ENCODE results near the gene XPA. TPM values are rescaled to one million over a fixed set of nuclear protein-coding genes. Genes with fewer than 3 reads are reported as not detected.

The XPA gene
- total and polyA plus RNA-seq, 8 donors, result 4.9 to 12.6 (median 7.0) TPM

DNA sequence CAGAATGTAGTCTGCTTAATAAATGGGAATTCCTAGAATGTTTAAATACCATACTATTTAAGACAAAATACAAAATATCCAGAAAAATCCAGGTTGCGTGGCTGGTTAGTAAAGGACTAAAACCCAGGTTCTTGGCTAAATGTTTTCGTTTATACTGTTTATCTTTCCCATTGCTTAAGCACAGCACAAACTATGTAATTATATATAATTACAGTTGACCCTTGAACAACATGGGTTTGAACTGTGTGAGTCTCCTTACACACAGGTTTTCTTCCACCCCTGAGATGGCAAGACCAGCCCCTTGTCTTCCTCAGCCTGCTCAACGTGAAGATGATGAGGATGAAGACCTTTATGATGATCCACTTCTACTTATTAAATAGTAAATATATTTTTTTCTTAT is 24.7 kb downstream of the XPA start:
- Histone ChIP-seq H3K9me3 (no peaks in the 10 kb centered on the region), H3K4me3 (no peak overlapping the region), H3K27ac (no peak overlapping the region), H3K27me3 (no peaks in the 10 kb centered on the region), H3K4me1 (no peaks in the 10 kb centered on the region), H3K36me3 (peaks cover 0 to 87% (median 21%) of the 10 kb centered on the region in 3 donors)
- DNase-seq (no peak), ATAC-seq (no peak), FAIRE-seq (no peak)
- WGBS, 2 donors, result 91 to 94% methylated on average over 3 of the region's 3 CpGs
- intact Hi-C loops (cut with DNase I), result no loop called here
- TF ChIP-seq, protein P1, sequence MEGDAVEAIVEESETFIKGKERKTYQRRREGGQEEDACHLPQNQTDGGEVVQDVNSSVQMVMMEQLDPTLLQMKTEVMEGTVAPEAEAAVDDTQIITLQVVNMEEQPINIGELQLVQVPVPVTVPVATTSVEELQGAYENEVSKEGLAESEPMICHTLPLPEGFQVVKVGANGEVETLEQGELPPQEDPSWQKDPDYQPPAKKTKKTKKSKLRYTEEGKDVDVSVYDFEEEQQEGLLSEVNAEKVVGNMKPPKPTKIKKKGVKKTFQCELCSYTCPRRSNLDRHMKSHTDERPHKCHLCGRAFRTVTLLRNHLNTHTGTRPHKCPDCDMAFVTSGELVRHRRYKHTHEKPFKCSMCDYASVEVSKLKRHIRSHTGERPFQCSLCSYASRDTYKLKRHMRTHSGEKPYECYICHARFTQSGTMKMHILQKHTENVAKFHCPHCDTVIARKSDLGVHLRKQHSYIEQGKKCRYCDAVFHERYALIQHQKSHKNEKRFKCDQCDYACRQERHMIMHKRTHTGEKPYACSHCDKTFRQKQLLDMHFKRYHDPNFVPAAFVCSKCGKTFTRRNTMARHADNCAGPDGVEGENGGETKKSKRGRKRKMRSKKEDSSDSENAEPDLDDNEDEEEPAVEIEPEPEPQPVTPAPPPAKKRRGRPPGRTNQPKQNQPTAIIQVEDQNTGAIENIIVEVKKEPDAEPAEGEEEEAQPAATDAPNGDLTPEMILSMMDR (IDR thresholded peaks at IDR 0.05), result no peak

DNA sequence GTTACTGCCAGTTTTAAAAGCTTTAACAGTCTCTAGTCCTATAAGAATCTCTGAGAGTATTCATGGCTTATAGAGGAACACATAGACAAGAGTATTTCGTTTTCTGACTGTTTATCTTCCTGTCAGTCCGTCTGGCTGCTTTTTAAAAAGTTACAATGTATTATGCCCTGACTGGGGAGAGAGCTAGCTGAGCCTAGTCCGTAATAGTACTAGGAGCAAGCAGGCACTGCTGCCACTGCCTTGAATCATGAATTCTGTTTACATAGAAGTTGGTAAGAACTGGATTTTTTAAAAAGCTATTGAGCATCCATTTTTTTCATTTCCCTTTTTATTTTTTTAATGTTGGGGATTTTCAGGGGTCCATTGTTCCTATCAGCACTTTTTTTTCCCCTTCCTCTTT is 26.6 kb downstream of the XPA start:
- intact Hi-C loops (cut with DNase I), result no loop called here
- WGBS, 2 donors, result 78 to 82% methylated on average over 3 of the region's 3 CpGs
- Histone ChIP-seq H3K36me3 (peaks cover 0 to 89% (median 28%) of the 10 kb centered on the region in 3 donors), H3K27me3 (no peaks in the 10 kb centered on the region), H3K27ac (no peak overlapping the region), H3K4me1 (no peaks in the 10 kb centered on the region), H3K9me3 (no peaks in the 10 kb centered on the region), H3K4me3 (no peak overlapping the region)
- DNase-seq, result no peak
- no peak for FAIRE-seq
- no peak for ATAC-seq
- TF ChIP-seq, protein P1 (IDR thresholded peaks at IDR 0.05), result no peak

DNA sequence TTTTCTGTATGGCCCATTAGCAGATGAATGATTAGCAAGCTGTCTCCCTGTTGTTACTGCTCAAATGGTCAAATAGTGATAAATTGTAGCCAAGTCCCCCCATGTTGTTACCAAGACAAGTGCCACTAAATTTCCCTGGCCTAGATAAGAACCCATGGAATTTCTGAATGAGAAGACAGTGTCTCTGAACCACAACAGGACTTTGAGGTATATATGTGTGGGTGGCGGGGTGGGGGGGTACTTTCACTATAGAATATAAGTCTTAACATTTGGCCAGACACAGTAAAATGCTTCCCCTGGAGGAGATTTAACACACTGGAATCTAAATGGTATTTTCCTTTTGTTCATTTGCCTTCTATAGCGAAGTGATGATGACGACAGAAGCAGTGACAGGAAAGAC is 28.7 kb downstream of the XPA start:
- intact Hi-C loops (cut with DNase I), result no loop called here
- H3K36me3 ChIP-seq, result peaks cover 0 to 88% (median 34%) of the 10 kb centered on the region in 3 donors

DNA sequence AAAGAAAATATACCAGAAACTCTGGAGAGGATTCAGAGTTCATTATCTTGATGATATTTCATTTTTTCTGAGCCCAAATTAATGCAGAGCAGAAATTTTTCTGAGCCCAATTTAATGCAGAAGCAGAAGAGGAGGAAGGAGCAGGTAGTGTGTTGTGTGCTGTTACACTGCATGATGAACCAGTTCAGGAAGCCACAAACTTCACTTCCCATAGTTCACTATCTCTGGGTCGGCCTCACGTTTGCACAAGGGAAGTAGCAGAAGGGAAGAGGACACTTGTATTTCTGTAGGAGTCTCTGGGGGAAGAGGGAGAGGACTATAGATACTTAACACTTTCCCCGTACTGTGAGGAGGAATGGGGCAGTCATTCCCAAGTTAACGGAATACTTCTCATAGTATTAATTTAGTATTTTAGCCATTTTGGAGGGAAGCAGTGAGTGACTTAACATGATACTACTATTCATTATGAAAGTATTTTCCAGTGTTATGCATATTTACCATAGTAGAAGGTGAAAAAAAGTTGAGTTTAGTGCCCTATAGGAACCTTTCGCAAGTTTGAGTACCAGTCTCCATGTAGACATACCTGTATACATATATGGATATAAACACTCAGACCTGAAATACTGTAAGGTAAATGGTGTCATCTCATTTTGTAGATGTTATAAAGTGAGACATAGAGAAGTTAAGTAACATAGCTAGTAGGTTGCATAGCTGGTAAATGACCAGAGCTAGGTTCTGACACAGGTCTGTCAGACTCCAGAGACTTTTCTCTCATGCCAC is 30.0 kb downstream of the XPA start:
- Histone ChIP-seq H3K36me3 (peaks cover 0 to 88% (median 42%) of the 10 kb centered on the region in 3 donors), H3K4me3 (no peak overlapping the region), H3K9me3 (no peaks in the 10 kb centered on the region), H3K4me1 (no peaks in the 10 kb centered on the region), H3K27me3 (no peaks in the 10 kb centered on the region), H3K27ac (no peak overlapping the region)
- intact Hi-C loops (cut with DNase I), result no loop called here
- WGBS, 2 donors, result 78 to 83% methylated on average over 5 of the region's 5 CpGs
- no peak for FAIRE-seq
- peak in 1 of 4 donors; percentile 35 for ATAC-seq
- no peak for DNase-seq
- TF ChIP-seq, protein P1 (IDR thresholded peaks at IDR 0.05), result no peak

More for the DNA sequence above, 28.7 kb downstream of the XPA start:
- FAIRE-seq, result no peak
- Histone ChIP-seq H3K9me3 (no peaks in the 10 kb centered on the region), H3K27ac (no peak overlapping the region), H3K4me3 (no peak overlapping the region), H3K4me1 (no peaks in the 10 kb centered on the region), H3K27me3 (no peaks in the 10 kb centered on the region)
- TF ChIP-seq, protein P1 (IDR thresholded peaks at IDR 0.05), result no peak
- ATAC-seq, result no peak
- no peak for DNase-seq
- 96 to 97% methylated on average over 3 of the region's 3 CpGs for WGBS, 2 donors

DNA sequence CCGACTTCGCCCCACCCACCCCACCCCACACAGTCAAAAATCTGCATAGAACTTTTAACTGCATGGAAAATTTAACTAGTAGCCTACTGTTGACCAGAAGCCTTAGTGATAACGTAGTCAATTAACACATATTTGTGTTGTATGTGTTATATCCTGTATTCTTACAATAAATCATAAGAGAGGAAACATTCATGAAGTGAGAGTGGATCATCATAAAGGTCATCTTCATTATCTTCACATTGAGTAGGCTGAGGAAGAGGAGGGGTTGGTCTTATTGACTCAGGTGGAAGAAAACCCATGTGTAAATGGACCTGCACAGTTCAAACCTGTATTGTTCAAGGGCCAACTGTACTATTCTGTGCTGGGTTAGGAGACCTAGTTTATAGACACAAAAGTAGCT is 31.4 kb downstream of the XPA start:
- H3K36me3 ChIP-seq, result peaks cover 0 to 83% (median 42%) of the 10 kb centered on the region in 3 donors
- no peak overlapping the region for H3K27ac ChIP-seq
- no peak for DNase-seq
- H3K27me3 ChIP-seq, result no peaks in the 10 kb centered on the region
- H3K4me1 ChIP-seq, result no peaks in the 10 kb centered on the region
- intact Hi-C loops (cut with DNase I), result no loop called here
- no peak for FAIRE-seq
- TF ChIP-seq, protein P1 (IDR thresholded peaks at IDR 0.05), result no peak
- no peaks in the 10 kb centered on the region for H3K9me3 ChIP-seq
- no peak overlapping the region for H3K4me3 ChIP-seq
- WGBS, 2 donors, result 89 to 97% methylated on average over 3 of the region's 3 CpGs
- ATAC-seq, result no peak

Measured in pancreas (tissue), 10 donors.